GM21786 (cell line): ENCODE measurements around the gene RACGAP1.

ENCODE experiments used
- ATAC-seq: cut with Tn5 transposase; IDR thresholded peaks from one replicate; pipeline ENCODE4 v1.9.1; 2021; ENCODE audit not compliant: unreplicated experiment

RACGAP1 gene

GRCh38 chr12:49971141-49971540 is 54.2 kb downstream of the RACGAP1 start:
- ATAC-seq, result no peak

- no peak for ATAC-seq
Measured at GRCh38 chr12:49970658-49971057, 54.6 kb downstream of the RACGAP1 start.

- no peak for ATAC-seq
Measured at GRCh38 chr12:49969651-49970429, 55.5 kb downstream of the RACGAP1 start.

GRCh38 chr12:49969027-49969426 is 56.3 kb downstream of the RACGAP1 start:
- ATAC-seq, result no peak

GRCh38 chr12:49968471-49968870 is 56.8 kb downstream of the RACGAP1 start:
- no peak for ATAC-seq

- no peak for ATAC-seq
Measured at GRCh38 chr12:49967777-49968250, 57.5 kb downstream of the RACGAP1 start.

GRCh38 chr12:49967042-49967776 is 58.1 kb downstream of the RACGAP1 start:
- ATAC-seq, result peak; percentile 67

GRCh38 chr12:49966511-49967041 is 58.7 kb downstream of the RACGAP1 start:
- ATAC-seq, result no peak

GRCh38 chr12:49965836-49966235 is 59.5 kb downstream of the RACGAP1 start:
- ATAC-seq, result no peak

GRCh38 chr12:49964849-49965624 is 60.3 kb downstream of the RACGAP1 start:
- ATAC-seq, result no peak

- no peak for ATAC-seq
Measured at GRCh38 chr12:49963976-49964815, 61.1 kb downstream of the RACGAP1 start.

GRCh38 chr12:49962861-49963765 is 62.2 kb downstream of the RACGAP1 start:
- ATAC-seq, result no peak

- ATAC-seq, result no peak
Measured at GRCh38 chr12:49961993-49962764, 63.1 kb downstream of the RACGAP1 start.

- ATAC-seq, result no peak
Measured at GRCh38 chr12:49961111-49961922, 64.0 kb downstream of the RACGAP1 start, which contains the start of gene AQP5. Gene AQP5 (plus strand): TSS chr12:49961872. CDS start chr12:49962018, 146 bp downstream.

- no peak for ATAC-seq
Measured at GRCh38 chr12:49960474-49961110, 64.7 kb downstream of the RACGAP1 start.

- no peak for ATAC-seq
Measured at GRCh38 chr12:49959685-49960473, 65.4 kb downstream of the RACGAP1 start.
